ENCODE results near the gene NATD1. TPM values are rescaled to one million over a fixed set of nuclear protein-coding genes. Genes with fewer than 3 reads are reported as not detected.

Gene NATD1
- total and polyA plus RNA-seq, 12 donors = 1.8 to 18.7 (median 10.3) TPM

GRCh38 chr17:21272881-21273792, 19.9 kb upstream of the NATD1 start:
- DNase-seq = no peak
- Histone ChIP-seq H3K27me3 (no peaks in the 10 kb centered on the region), H3K27ac (no peak overlapping the region), H3K4me1 (replicated peaks in 1 of 2) (peaks cover 0 to 12% of the 10 kb centered on the region in 2 donors), H3K9me3 (replicated peaks in 1 of 3) (no peaks in the 10 kb centered on the region), H3K4me3 (no peak overlapping the region), H3K36me3 (replicated peaks in 1 of 2) (no peaks in the 10 kb centered on the region)
- intact Hi-C loops (cut with DNase I) = no loop called here
- WGBS, 4 donors = 72 to 85% (median 79%) methylated on average over 14 of the region's 14 CpGs
- no peak for TF ChIP-seq CTCF (IDR thresholded peaks at IDR 0.05)
- no peak for TF ChIP-seq POLR2A (IDR thresholded peaks at IDR 0.05)

- Histone ChIP-seq H3K9me3 (replicated peaks in 1 of 3) (no peaks in the 10 kb centered on the region), H3K4me3 (no peak overlapping the region), H3K36me3 (replicated peaks in 1 of 2) (no peaks in the 10 kb centered on the region), H3K27me3 (no peaks in the 10 kb centered on the region), H3K27ac (no peak overlapping the region), H3K4me1 (replicated peaks in 1 of 2) (peaks cover 0 to 12% of the 10 kb centered on the region in 2 donors)
- no peak for TF ChIP-seq CTCF (IDR thresholded peaks at IDR 0.05)
- TF ChIP-seq POLR2A (IDR thresholded peaks at IDR 0.05) = no peak
- intact Hi-C loops (cut with DNase I) = no loop called here
- DNase-seq = no peak
- WGBS, 4 donors = 78 to 91% (median 83%) methylated on average over 3 of the region's 3 CpGs
Observed at GRCh38 chr17:21272250-21272649, 19.0 kb upstream of the NATD1 start.

- 86 to 93% (median 91%) methylated on average over 7 to 10 of the region's 10 CpGs for WGBS, 4 donors
- Histone ChIP-seq H3K4me1 (replicated peaks in 1 of 2) (peaks cover 0 to 12% of the 10 kb centered on the region in 2 donors), H3K27ac (no peak overlapping the region), H3K9me3 (replicated peaks in 1 of 3) (no peaks in the 10 kb centered on the region), H3K4me3 (no peak overlapping the region), H3K27me3 (no peaks in the 10 kb centered on the region), H3K36me3 (replicated peaks in 1 of 2) (no peaks in the 10 kb centered on the region)
- DNase-seq = no peak
- intact Hi-C loops (cut with DNase I) = no loop called here
- no peak for TF ChIP-seq CTCF (IDR thresholded peaks at IDR 0.05)
- no peak for TF ChIP-seq POLR2A (IDR thresholded peaks at IDR 0.05)
Observed at GRCh38 chr17:21271454-21272183, 18.4 kb upstream of the NATD1 start.

- H3K4me1 ChIP-seq (replicated peaks in 1 of 2) = no peaks in the 10 kb centered on the region
- H3K27ac ChIP-seq = no peak overlapping the region
- no peak for DNase-seq
- no peaks in the 10 kb centered on the region for H3K27me3 ChIP-seq
- WGBS, 4 donors = 60 to 64% (median 62%) methylated on average over 8 of the region's 8 CpGs
- intact Hi-C loops (cut with DNase I) = no loop called here
- no peak overlapping the region for H3K4me3 ChIP-seq
- TF ChIP-seq CTCF (IDR thresholded peaks at IDR 0.05) = no peak
- TF ChIP-seq POLR2A (IDR thresholded peaks at IDR 0.05) = no peak
- H3K36me3 ChIP-seq (replicated peaks in 1 of 2) = no peaks in the 10 kb centered on the region
- H3K9me3 ChIP-seq (replicated peaks in 1 of 3) = no peaks in the 10 kb centered on the region
Observed at GRCh38 chr17:21269394-21269793, 16.2 kb upstream of the NATD1 start.
